Measurements from ENCODE around the gene IP6K2.

The IP6K2 gene

DNA sequence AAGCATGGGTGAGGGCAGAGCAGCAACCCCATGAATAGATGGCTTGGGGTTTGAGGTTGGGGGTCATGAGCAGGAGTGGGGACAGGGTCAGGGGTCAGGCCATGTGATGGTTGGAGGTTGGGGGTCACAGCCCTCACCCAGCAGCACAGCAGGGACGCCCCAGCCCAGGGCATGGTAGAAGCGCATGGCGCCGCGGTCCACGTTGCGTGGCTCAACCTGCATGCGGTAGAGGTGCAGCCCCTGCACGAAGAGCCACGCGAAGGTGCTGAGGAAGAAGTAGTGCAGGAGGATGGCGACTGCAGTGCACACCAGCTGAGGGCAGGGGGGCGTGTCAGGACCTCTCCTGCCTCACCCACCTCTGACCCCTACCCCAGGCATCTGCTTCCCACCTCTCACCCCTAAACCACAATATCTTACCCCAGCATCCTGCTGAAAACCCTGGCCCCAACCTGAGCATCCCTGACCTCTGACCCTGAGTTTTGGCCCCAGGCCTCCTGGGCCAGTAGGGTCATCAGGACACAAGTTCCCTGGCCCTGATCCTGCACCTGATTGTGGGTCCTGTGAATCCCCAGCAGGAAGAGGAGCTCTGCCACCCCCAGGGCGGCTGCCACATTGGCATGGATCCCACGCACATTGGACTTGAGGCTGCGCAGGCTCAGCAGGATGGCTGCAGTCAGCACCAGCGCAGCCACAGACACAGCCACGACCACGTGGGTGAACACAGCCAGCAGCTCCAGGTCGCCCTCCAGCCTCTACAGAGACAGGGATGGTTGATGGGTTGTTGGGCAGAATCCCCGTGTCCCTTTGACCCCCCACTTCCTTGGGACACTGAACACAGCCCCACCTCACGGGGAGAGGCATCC is 71.9 kb downstream of the IP6K2 start:
- no peak for DNase-seq (ENCODE audit: low read depth in 4 of 4, low spot score in 1 of 4)

DNA sequence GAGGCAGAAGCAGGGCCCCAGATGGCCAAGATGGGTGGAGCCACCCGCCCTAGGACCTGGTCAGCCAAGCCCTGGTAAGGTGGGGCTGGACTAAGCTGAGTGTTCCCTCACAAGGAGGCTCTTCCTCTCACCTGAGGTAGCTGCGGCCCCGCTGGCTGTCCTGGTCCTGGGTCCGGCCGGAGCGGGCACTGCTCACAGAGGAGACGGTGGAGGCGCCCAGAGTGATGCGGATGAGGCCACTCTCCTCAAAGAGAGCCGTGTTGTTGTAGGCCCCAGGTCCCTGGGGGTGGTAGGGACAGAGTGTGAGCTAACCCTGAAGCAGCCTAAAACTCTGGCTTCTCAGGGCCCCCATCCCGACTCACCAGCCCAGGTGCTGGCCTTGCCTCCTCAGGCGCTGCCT is 74.4 kb downstream of the IP6K2 start:
- no peak for DNase-seq (ENCODE audit: low read depth in 4 of 4, low spot score in 1 of 4)

GRCh38 chr3:48641396-48641795 is 75.6 kb downstream of the IP6K2 start:
- no peak for DNase-seq (ENCODE audit: low read depth in 4 of 4, low spot score in 1 of 4)

DNA sequence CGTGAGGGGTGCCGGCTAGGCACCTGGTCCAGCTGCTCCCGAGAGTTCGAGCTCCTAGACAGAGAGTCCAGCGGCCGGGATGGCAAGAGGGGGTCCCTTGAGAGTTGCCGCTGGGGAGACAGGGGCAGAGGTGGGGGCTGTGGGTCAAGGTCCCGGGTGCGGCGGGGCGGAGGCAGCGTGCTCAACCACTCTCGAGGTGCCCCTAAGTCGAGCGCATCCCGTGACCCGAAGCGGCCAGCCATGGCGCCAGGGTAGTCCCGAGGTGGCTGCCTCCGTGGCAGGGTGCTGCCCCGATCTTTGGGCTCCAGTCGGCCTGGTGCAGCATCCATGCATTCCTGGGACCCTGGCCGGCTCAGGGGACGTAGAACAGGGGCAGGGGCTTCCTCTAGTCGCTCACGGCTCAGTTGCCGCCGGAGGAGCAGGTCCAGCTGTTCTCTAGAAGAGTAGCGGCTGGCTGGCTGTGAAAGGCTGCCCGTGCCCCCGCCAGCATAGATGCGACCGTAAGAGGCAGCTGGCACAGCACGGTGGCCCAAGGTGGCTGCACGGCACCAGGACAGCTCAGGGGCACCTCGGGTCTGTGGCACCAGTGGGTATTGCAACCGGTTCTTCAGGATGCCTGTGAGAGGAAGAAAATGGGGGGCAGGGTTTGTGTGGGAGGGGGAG is 76.9 kb downstream of the IP6K2 start:
- DNase-seq (ENCODE audit: low read depth in 4 of 4, low spot score in 1 of 4): no peak

Data from stimulated activated CD4-positive, alpha-beta T cell treated with anti-CD3 and anti-CD28 coated beads, Interleukin-1b, Interleukin-23, amount 100 ng/mL, for 24 hours (primary cell).